ENCODE data around the gene AFF1. TPM values are rescaled to one million over a fixed set of nuclear protein-coding genes. Genes with fewer than 3 reads are reported as not detected.

Gene AFF1
- total and polyA plus RNA-seq, 2 experiments from 2014 or later = 31.9 to 38.7 TPM

GRCh38 chr4:87166296-87166854 lies 231.6 kb downstream of the AFF1 start:
- Histone ChIP-seq H3K27ac (no peak overlapping the region), H3K36me3 (replicated peaks; ENCODE audit: insufficient read depth, low read depth) (no peaks in the 10 kb centered on the region), H3K27me3 (no peaks in the 10 kb centered on the region), H3K9me3 (ENCODE audit: low read depth) (no peaks in the 10 kb centered on the region), H4K20me1 (ENCODE audit: insufficient read depth, poor library complexity, severe bottlenecking) (no peaks in the 10 kb centered on the region), H3K79me2 (no peaks in the 10 kb centered on the region), H2AFZ (no peak overlapping the region), H3K9me2 (replicated peaks; ENCODE audit: insufficient read depth) (no peaks in the 10 kb centered on the region), H3K4me3 (no peak overlapping the region), H3K4me2 (no peak overlapping the region), H3K4me1 (ENCODE audit: insufficient read depth) (no peaks in the 10 kb centered on the region)
- 99% methylated on average over 3 of the region's 3 CpGs for WGBS (ENCODE audit: low lambda C conversion rate, missing lambda C conversion rate)
- no peak for TF ChIP-seq CTCF (IDR thresholded peaks at IDR 0.05; ENCODE audit: poor library complexity)
- no peak for TF ChIP-seq EZH2 (IDR thresholded peaks at IDR 0.05; ENCODE audit: borderline replicate concordance)
- no peak for TF ChIP-seq EZH2phosphoT487 (IDR thresholded peaks at IDR 0.05; ENCODE audit: low read depth, severe bottlenecking, unreplicated experiment)
- DNase-seq (ENCODE audit: low spot score) = no peak

- Histone ChIP-seq H3K4me3 (no peak overlapping the region), H3K27ac (no peak overlapping the region), H2AFZ (no peak overlapping the region), H3K79me2 (no peaks in the 10 kb centered on the region), H3K9me2 (replicated peaks; ENCODE audit: insufficient read depth) (no peaks in the 10 kb centered on the region), H3K27me3 (no peaks in the 10 kb centered on the region), H3K4me2 (no peak overlapping the region), H3K36me3 (replicated peaks; ENCODE audit: insufficient read depth, low read depth) (no peaks in the 10 kb centered on the region), H4K20me1 (ENCODE audit: insufficient read depth, poor library complexity, severe bottlenecking) (no peaks in the 10 kb centered on the region), H3K4me1 (ENCODE audit: insufficient read depth) (no peaks in the 10 kb centered on the region), H3K9me3 (ENCODE audit: low read depth) (no peaks in the 10 kb centered on the region)
- no peak for DNase-seq (ENCODE audit: low spot score)
- WGBS (ENCODE audit: low lambda C conversion rate, missing lambda C conversion rate) = 98% methylated on average over 2 of the region's 2 CpGs
- TF ChIP-seq EZH2 (IDR thresholded peaks at IDR 0.05; ENCODE audit: borderline replicate concordance) = no peak
- no peak for TF ChIP-seq EZH2phosphoT487 (IDR thresholded peaks at IDR 0.05; ENCODE audit: low read depth, severe bottlenecking, unreplicated experiment)
- TF ChIP-seq CTCF (IDR thresholded peaks at IDR 0.05; ENCODE audit: poor library complexity) = no peak
These were observed 237.1 kb downstream of the AFF1 start for GRCh38 chr4:87171944-87172343.

GRCh38 chr4:87174672-87175071 lies 239.9 kb downstream of the AFF1 start:
- H3K36me3 ChIP-seq (replicated peaks; ENCODE audit: insufficient read depth, low read depth) = no peaks in the 10 kb centered on the region
- H4K20me1 ChIP-seq (ENCODE audit: insufficient read depth, poor library complexity, severe bottlenecking) = no peaks in the 10 kb centered on the region
- H3K4me2 ChIP-seq = no peak overlapping the region
- WGBS (ENCODE audit: low lambda C conversion rate, missing lambda C conversion rate) = 90% methylated on average over 2 of the region's 2 CpGs
- H3K4me3 ChIP-seq = no peak overlapping the region
- no peak overlapping the region for H2AFZ ChIP-seq
- no peaks in the 10 kb centered on the region for H3K27me3 ChIP-seq
- no peaks in the 10 kb centered on the region for H3K79me2 ChIP-seq
- DNase-seq (ENCODE audit: low spot score) = no peak
- TF ChIP-seq EZH2 (IDR thresholded peaks at IDR 0.05; ENCODE audit: borderline replicate concordance) = no peak
- TF ChIP-seq EZH2phosphoT487 (IDR thresholded peaks at IDR 0.05; ENCODE audit: low read depth, severe bottlenecking, unreplicated experiment) = no peak
- no peak for TF ChIP-seq CTCF (IDR thresholded peaks at IDR 0.05; ENCODE audit: poor library complexity)
- H3K9me2 ChIP-seq (replicated peaks; ENCODE audit: insufficient read depth) = no peaks in the 10 kb centered on the region
- H3K9me3 ChIP-seq (ENCODE audit: low read depth) = no peaks in the 10 kb centered on the region
- no peaks in the 10 kb centered on the region for H3K4me1 ChIP-seq (ENCODE audit: insufficient read depth)
- no peak overlapping the region for H3K27ac ChIP-seq
